HG03060 (cell line): ENCODE measurements around the gene DLST.

Experiments
- ATAC-seq: cut with Tn5 transposase; IDR thresholded peaks from one replicate; pipeline ENCODE4 v1.9.1; 2021; ENCODE audit warnings: low read depth, moderate number of reproducible peaks; ENCODE audit not compliant: unreplicated experiment

The DLST gene

GRCh38 chr14:74881431-74882102 lies at the start of gene DLST:
DLST (plus strand) TSS chr14:74881916; CDS start chr14:74881954, 38 bp downstream.
- ATAC-seq = peak; percentile 74

- ATAC-seq = no peak
These were observed 48.9 kb upstream of the DLST start for GRCh38 chr14:74832849-74833248.

- no peak for ATAC-seq
These were observed 46.9 kb upstream of the DLST start for GRCh38 chr14:74834692-74835392.

GRCh38 chr14:74835645-74836250 lies 46.0 kb upstream of the DLST start:
- no peak for ATAC-seq

GRCh38 chr14:74836251-74836960 lies 45.3 kb upstream of the DLST start:
- no peak for ATAC-seq

- no peak for ATAC-seq
These were observed 43.5 kb upstream of the DLST start for GRCh38 chr14:74838166-74838565.

GRCh38 chr14:74840603-74841030 lies 41.1 kb upstream of the DLST start:
- peak; percentile 38 for ATAC-seq

- peak; percentile 49 for ATAC-seq
These were observed 40.2 kb upstream of the DLST start for GRCh38 chr14:74841230-74842207.

- ATAC-seq = no peak
These were observed 38.1 kb upstream of the DLST start for GRCh38 chr14:74843653-74844052.

GRCh38 chr14:74846168-74846567 lies 35.5 kb upstream of the DLST start:
- no peak for ATAC-seq

GRCh38 chr14:74846968-74847665 lies 34.6 kb upstream of the DLST start:
- no peak for ATAC-seq

GRCh38 chr14:74848768-74849167 lies 32.9 kb upstream of the DLST start:
- no peak for ATAC-seq

GRCh38 chr14:74852922-74853530 lies 28.7 kb upstream of the DLST start:
- ATAC-seq = no peak

- ATAC-seq = no peak
These were observed 28.1 kb upstream of the DLST start for GRCh38 chr14:74853581-74853980.

GRCh38 chr14:74855021-74855420 lies 26.7 kb upstream of the DLST start:
- ATAC-seq = no peak

- ATAC-seq = no peak
These were observed 25.8 kb upstream of the DLST start for GRCh38 chr14:74855945-74856344.

GRCh38 chr14:74856366-74856765 lies 25.4 kb upstream of the DLST start:
- no peak for ATAC-seq

GRCh38 chr14:74858022-74858421 lies 23.7 kb upstream of the DLST start:
- ATAC-seq = no peak
